Esophagus muscularis mucosa (tissue), 4 donors: Measurements from ENCODE around the gene TLDC2. TPM values are rescaled to one million over a fixed set of nuclear protein-coding genes. Genes with fewer than 3 reads are reported as not detected.

Experiments
- DNase-seq: peaks from one replicate; pipeline ENCODE4 v3.0.0-alpha.2; 2017; ENCODE audit errors: extremely low spot score
- H3K27ac ChIP-seq, 4 donors: fragments of 200-600 bp; sonication (generic); replicated peaks in 1 of 4; 1 replicate in 3 of 4; 2 replicates in 1 of 4; pipeline ENCODE4 v1.5.1; 2016 to 2019; ENCODE audit warnings: mild to moderate bottlenecking in 1 of 4
- H3K27me3 ChIP-seq, 4 donors: fragments of 200-600 bp; sonication (generic); one replicate each; pipeline versions ENCODE4 v1.5.1 to v1.6.0; 2016 to 2019
- H3K36me3 ChIP-seq, 4 donors: fragments of 200-600 bp; sonication (generic); one replicate each; pipeline ENCODE4 v1.5.1; 2016 to 2019
- H3K4me1 ChIP-seq, 4 donors: fragments of 200-600 bp; sonication (generic); one replicate each; pipeline ENCODE4 v1.5.1; 2016 to 2019
- H3K4me3 ChIP-seq, 4 donors: fragments of 200-600 bp; sonication (generic); 1 replicate in 2 of 4; 2 replicates in 2 of 4; pipeline ENCODE4 v1.5.1; 2016 to 2019; ENCODE audit warnings: mild to moderate bottlenecking in 4 of 4, moderate library complexity in 1 of 4
- H3K9me3 ChIP-seq, 4 donors: fragments of 200-600 bp; sonication (generic); 1 replicate in 3 of 4; 2 replicates in 1 of 4; pipeline ENCODE4 v1.5.1; 2016 to 2019
- CTCF ChIP-seq, 3 experiments: fragments of 200-600 bp in 2 of 3; fragments of 450-650 bp in 1 of 3; sonication (generic) in 2 of 3; IDR thresholded peaks; one replicate each; pipeline ENCODE4 v1.5.1; 2017 to 2019; ENCODE audit warnings: antibody characterized with exemption in 3 of 3, mild to moderate bottlenecking in 2 of 3, moderate library complexity in 1 of 3
- EP300 ChIP-seq: sonication (generic); formaldehyde crosslinking; IDR thresholded peaks from one replicate; pipeline ENCODE4 v1.6.1; 2017; ENCODE audit warnings: antibody characterized with exemption
- POLR2A ChIP-seq: fragments of 450-650 bp; IDR thresholded peaks from one replicate; pipeline ENCODE4 v1.6.1; 2017; ENCODE audit warnings: antibody characterized with exemption, moderate library complexity, mild to moderate bottlenecking, low read depth
- POLR2AphosphoS5 ChIP-seq, 2 donors: sonication (generic); formaldehyde crosslinking; IDR thresholded peaks; one replicate each; pipeline ENCODE4 v1.6.1; 2017; ENCODE audit warnings: antibody characterized with exemption in 2 of 2
- WGBS: methylation state at CpG from one replicate; pipeline ENCODE4 v1.1.5; 2018; 5-methylcytosine and 5-hydroxymethylcytosine counted together
- intact Hi-C: fragments of 100-400 bp; cut with DNase I; formaldehyde crosslinking; loops from one replicate; pipeline ENCODE4 v1.15.1; 2023
- total RNA-seq, 4 donors: library from RNA; depleted of rRNA; stranded (reverse); fragments of >200 nt; gene quantifications; one replicate each; pipeline versions ENCODE4 v1.1.0 to v1.2.1, GENCODE V29; 2016

TLDC2 gene
- total RNA-seq, 4 donors from 2014 or later, result 0.34 to 0.66 (median 0.42) TPM; not detected in 1

DNA sequence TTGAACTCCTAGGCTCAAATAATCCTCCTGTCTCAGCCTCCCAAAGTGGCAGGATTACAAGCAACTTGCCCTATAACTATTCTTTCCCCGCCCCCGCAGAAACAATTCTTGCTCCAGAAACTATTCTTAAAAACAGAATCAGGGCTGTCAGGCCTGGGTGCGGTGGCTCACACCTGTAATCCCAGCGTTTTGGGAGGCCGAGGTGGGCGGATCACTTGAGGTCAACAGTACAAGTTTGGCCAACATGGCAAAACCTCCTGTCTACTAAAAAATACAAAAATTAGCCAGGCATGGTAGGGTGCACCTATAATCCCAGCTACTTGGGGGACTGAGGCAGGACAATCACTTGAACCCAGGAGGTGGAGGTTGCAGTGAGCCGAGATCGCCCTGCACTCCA, 44.4 kb downstream of the TLDC2 start:
- no peaks in the 10 kb centered on the region for H3K27me3 ChIP-seq
- peak overlapping the region in 3 of 4 donors; percentile 3 to 28 (median 28) for H3K27ac ChIP-seq
- H3K4me1 ChIP-seq, result peaks cover 0 to 19% (median 9%) of the 10 kb centered on the region in 4 donors
- 98% methylated on average over 7 of the region's 8 CpGs for WGBS
- DNase-seq, result no peak
- H3K4me3 ChIP-seq, result no peak overlapping the region
- no peak for TF ChIP-seq EP300
- no peak for TF ChIP-seq POLR2AphosphoS5 (IDR thresholded peaks at IDR 0.05)
- TF ChIP-seq CTCF (IDR thresholded peaks at IDR 0.05), result no peak
- TF ChIP-seq POLR2A, result no peak
- H3K36me3 ChIP-seq, result peaks cover 88 to 98% (median 96%) of the 10 kb centered on the region in 4 donors
- intact Hi-C loops, result no loop called here
- no peaks in the 10 kb centered on the region for H3K9me3 ChIP-seq

DNA sequence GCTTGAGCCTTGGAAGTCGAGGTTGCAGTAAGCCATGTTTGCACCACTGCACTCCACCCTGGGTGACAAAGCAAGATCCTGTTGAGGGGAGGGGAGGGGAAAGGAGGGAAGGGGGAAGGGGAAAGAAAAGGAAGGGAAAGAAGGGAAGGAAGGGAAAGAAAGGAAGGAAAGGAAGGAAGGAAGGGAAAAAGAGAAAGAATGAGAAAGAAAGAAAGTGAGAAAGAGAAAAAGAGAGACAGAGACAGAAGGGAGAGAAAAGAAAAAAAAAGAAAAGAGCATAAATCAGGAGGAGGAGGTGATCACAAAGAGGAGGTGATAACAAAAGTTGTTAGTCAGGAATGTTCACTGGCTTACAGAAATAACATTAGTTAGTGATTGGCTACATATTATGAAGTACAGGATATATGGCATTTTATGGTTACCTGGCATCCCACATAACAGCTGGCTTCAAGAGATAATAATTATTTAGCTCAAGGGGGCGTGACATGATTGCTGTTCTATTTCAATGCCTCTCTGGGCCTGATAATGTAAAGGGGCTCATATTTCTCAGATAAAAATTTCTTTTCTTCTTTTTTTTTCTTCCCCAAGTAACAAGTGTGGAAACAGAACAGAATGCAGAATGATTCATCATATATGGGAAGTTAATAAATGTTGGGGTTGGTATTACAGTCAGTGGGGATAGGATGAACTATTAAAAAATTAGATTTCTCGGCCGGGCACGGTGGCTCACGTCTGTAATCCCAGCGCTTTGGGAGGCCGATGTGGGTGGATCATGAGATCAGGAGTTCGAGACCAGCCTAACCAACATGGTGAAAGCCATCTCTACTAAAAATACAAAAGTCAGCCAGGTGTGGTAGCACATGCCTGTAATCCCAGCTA, 48.5 kb downstream of the TLDC2 start:
- peak overlapping the region in 1 of 4 donors; percentile 29 for H3K27ac ChIP-seq
- 87% methylated on average over 9 of the region's 9 CpGs for WGBS

DNA sequence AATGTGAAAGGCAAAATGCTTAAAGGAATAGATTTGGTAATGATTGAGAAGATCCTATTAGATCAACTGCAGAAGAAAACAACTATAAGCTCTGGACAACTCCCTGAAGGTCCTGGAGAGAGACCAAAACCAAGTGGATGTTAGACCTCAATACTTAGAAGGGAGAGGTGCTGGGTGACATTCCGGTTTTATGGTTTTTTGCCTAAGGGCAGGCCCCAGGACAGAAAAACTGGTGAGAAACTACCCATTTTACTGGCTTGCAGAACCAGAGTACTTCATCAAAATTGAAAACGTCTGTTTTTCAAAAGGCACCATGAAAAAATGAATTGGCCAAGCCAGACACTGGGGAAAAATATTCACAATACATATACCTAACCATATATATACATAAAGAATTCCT, 49.3 kb downstream of the TLDC2 start:
- 82% methylated on average over 2 of the region's 2 CpGs for WGBS
- Histone ChIP-seq H3K27ac (no peak overlapping the region), H3K36me3 (peaks cover 86 to 100% (median 99%) of the 10 kb centered on the region in 4 donors), H3K27me3 (no peaks in the 10 kb centered on the region), H3K4me3 (no peak overlapping the region), H3K4me1 (peaks cover 0 to 30% (median 11%) of the 10 kb centered on the region in 4 donors), H3K9me3 (no peaks in the 10 kb centered on the region)
- TF ChIP-seq CTCF (IDR thresholded peaks at IDR 0.05) (no peak), EP300 (no peak), POLR2A (no peak), POLR2AphosphoS5 (IDR thresholded peaks at IDR 0.05) (no peak)
- DNase-seq, result no peak
- intact Hi-C loops, result loop anchor here (5.0 kb wide), 1 partner anchor 33 kb away; no protein-coding TSS in a partner anchor

More for the DNA sequence above, 48.5 kb downstream of the TLDC2 start:
- Histone ChIP-seq H3K4me3 (no peak overlapping the region), H3K4me1 (peaks cover 0 to 27% (median 10%) of the 10 kb centered on the region in 4 donors), H3K27me3 (no peaks in the 10 kb centered on the region), H3K9me3 (no peaks in the 10 kb centered on the region), H3K36me3 (peaks cover 80 to 98% (median 96%) of the 10 kb centered on the region in 4 donors)
- DNase-seq, result no peak
- intact Hi-C loops, result loop anchor here (5.0 kb wide), 1 partner anchor 32 kb away; no protein-coding TSS in a partner anchor
- TF ChIP-seq EP300 (no peak), CTCF (IDR thresholded peaks at IDR 0.05) (no peak), POLR2AphosphoS5 (IDR thresholded peaks at IDR 0.05) (no peak), POLR2A (no peak)

GRCh38 chr20:36926653-36927200, 50.8 kb downstream of the TLDC2 start:
- no peak overlapping the region for H3K4me3 ChIP-seq
- WGBS, result 81% methylated on average over 6 of the region's 6 CpGs
- no peaks in the 10 kb centered on the region for H3K9me3 ChIP-seq
- peaks cover 84 to 100% (median 99%) of the 10 kb centered on the region in 4 donors for H3K36me3 ChIP-seq
- H3K27me3 ChIP-seq, result no peaks in the 10 kb centered on the region
- peaks cover 2 to 45% (median 23%) of the 10 kb centered on the region in 4 donors for H3K4me1 ChIP-seq
- no peak overlapping the region for H3K27ac ChIP-seq
- DNase-seq, result no peak
- intact Hi-C loops, result loop anchor here (5.0 kb wide), 1 partner anchor 34 kb away; no protein-coding TSS in a partner anchor
- no peak for TF ChIP-seq POLR2AphosphoS5 (IDR thresholded peaks at IDR 0.05)
- no peak for TF ChIP-seq POLR2A
- no peak for TF ChIP-seq EP300
- no peak for TF ChIP-seq CTCF (IDR thresholded peaks at IDR 0.05)
